WTC11 (cell line): ENCODE measurements around the gene EGFL8. TPM values are rescaled to one million over a fixed set of nuclear protein-coding genes. Genes with fewer than 3 reads are reported as not detected.

Source experiments
- ATAC-seq: fragments of 200-7000 bp; cut with Tn5 transposase; 2 replicates; pipeline ENCODE4 v1.10.0; 2021; ENCODE audit warnings: mild to moderate bottlenecking, moderate library complexity
- Bru-seq: library from RNA; stranded (reverse); fragments of 400-500 nt; gene quantifications from one replicate; lab custom pipeline; 2021; lab: Mats Ljungman, UMichigan
- CTCF ChIA-PET: fragments of 300-600 bp; sonication (Branson Sonifier 250); formaldehyde crosslinking; loops from one replicate; lab custom pipeline; 2021; ENCODE audit warnings: antibody characterized with exemption; lab: Charles Lee
- POLR2A ChIA-PET: fragments of 350-600 bp; sonication (Branson Sonifier 250); formaldehyde crosslinking; loops from one replicate; lab custom pipeline; 2021; ENCODE audit warnings: antibody characterized with exemption; lab: Charles Lee
- DNase-seq: peaks from one replicate; pipeline ENCODE4 v3.0.0; 2021; ENCODE audit warnings: low spot score
- H3K27ac Mint-ChIP-seq: 2 replicates; pipeline ENCODE4 v1.8.0; 2021; ENCODE audit warnings: mixed read lengths
- H3K27me3 Mint-ChIP-seq: 2 replicates; pipeline ENCODE4 v1.8.0; 2021; ENCODE audit warnings: low read depth, mild to moderate bottlenecking, moderate library complexity, mixed read lengths
- H3K36me3 Mint-ChIP-seq: 2 replicates; pipeline ENCODE4 v1.8.0; 2021; ENCODE audit warnings: mixed read lengths
- H3K4me1 Mint-ChIP-seq: 2 replicates; pipeline ENCODE4 v1.8.0; 2022; ENCODE audit warnings: mixed read lengths
- H3K4me3 Mint-ChIP-seq: 2 replicates; pipeline ENCODE4 v1.8.0; 2021; ENCODE audit warnings: mild to moderate bottlenecking, moderate library complexity, mixed read lengths
- H3K9me3 Mint-ChIP-seq: 2 replicates; pipeline ENCODE4 v1.8.0; 2021; ENCODE audit warnings: mixed read lengths
- AFF4 ChIP-seq: sonication (generic); formaldehyde crosslinking; IDR thresholded peaks from 2 replicates; pipeline ENCODE4 v1.8.1; 2023; ENCODE audit warnings: mild to moderate bottlenecking, missing genetic modification reagents, borderline replicate concordance
- AR ChIP-seq: fragments of 250-450 bp; sonication (Bioruptor Pico); IDR thresholded peaks from 2 replicates; pipeline ENCODE4 v1.9.0; 2021; ENCODE audit warnings: mild to moderate bottlenecking
- ATF2 ChIP-seq: sonication (generic); formaldehyde crosslinking; IDR thresholded peaks from 2 replicates; pipeline ENCODE4 v1.8.1; 2022; ENCODE audit warnings: low read depth, missing genetic modification reagents, borderline replicate concordance
- CREB1 ChIP-seq: sonication (generic); formaldehyde crosslinking; IDR thresholded peaks from 2 replicates; pipeline ENCODE4 v1.8.0; 2023; ENCODE audit warnings: mild to moderate bottlenecking, missing genetic modification reagents
- E2F5 ChIP-seq: sonication (generic); formaldehyde crosslinking; IDR thresholded peaks from 2 replicates; pipeline ENCODE4 v1.8.1; 2022; ENCODE audit warnings: mild to moderate bottlenecking, moderate library complexity, missing genetic modification reagents
- GTF2I ChIP-seq: fragments of 250-450 bp; sonication (Bioruptor Pico); conservative IDR thresholded peaks from 2 replicates; pipeline ENCODE4 v1.4.0; 2021; ENCODE audit warnings: mild to moderate bottlenecking
- JAZF1 ChIP-seq: fragments of 250-450 bp; sonication (Bioruptor Pico); IDR thresholded peaks from 2 replicates; pipeline ENCODE4 v1.9.0; 2021; ENCODE audit warnings: moderate library complexity, mild to moderate bottlenecking, inconsistent platforms
- MXD4 ChIP-seq: fragments of 250-450 bp; sonication (Bioruptor Pico); IDR thresholded peaks from 2 replicates; pipeline ENCODE4 v1.8.0; 2021; ENCODE audit warnings: mild to moderate bottlenecking, moderate library complexity, borderline replicate concordance
- NFYB ChIP-seq: sonication (generic); formaldehyde crosslinking; conservative IDR thresholded peaks from 2 replicates; pipeline ENCODE4 v1.8.0; 2022; ENCODE audit warnings: low read depth, missing genetic modification reagents
- NR1H2 ChIP-seq: sonication (generic); formaldehyde crosslinking; IDR thresholded peaks from 2 replicates; pipeline ENCODE4 v1.9.0; 2021; ENCODE audit warnings: mild to moderate bottlenecking, moderate library complexity, missing genetic modification reagents
- NR3C1 ChIP-seq: sonication (generic); formaldehyde crosslinking; conservative IDR thresholded peaks from 2 replicates; pipeline ENCODE4 v1.8.1; 2023; ENCODE audit warnings: low read depth, mild to moderate bottlenecking, missing genetic modification reagents
- PRRX2 ChIP-seq: fragments of 250-450 bp; sonication (Bioruptor Pico); IDR thresholded peaks from 2 replicates; pipeline ENCODE4 v1.8.0; 2021; ENCODE audit warnings: mild to moderate bottlenecking
- RORB ChIP-seq: fragments of 250-450 bp; sonication (Bioruptor Pico); IDR thresholded peaks from 2 replicates; pipeline ENCODE4 v1.9.0; 2021; ENCODE audit warnings: mild to moderate bottlenecking
- SMAD4 ChIP-seq: sonication (generic); formaldehyde crosslinking; IDR thresholded peaks from 2 replicates; pipeline ENCODE4 v1.8.0; 2022; ENCODE audit warnings: mild to moderate bottlenecking, missing genetic modification reagents
- USF2 ChIP-seq: sonication (generic); formaldehyde crosslinking; IDR thresholded peaks from 2 replicates; pipeline ENCODE4 v1.8.1; 2023; ENCODE audit warnings: mild to moderate bottlenecking, missing genetic modification reagents, moderate library complexity
- ZNF281 ChIP-seq: sonication (generic); formaldehyde crosslinking; IDR thresholded peaks from 2 replicates; pipeline ENCODE4 v1.8.0; 2023; ENCODE audit warnings: mild to moderate bottlenecking, missing genetic modification reagents
- ZNF423 ChIP-seq: fragments of 250-450 bp; sonication (Bioruptor Pico); IDR thresholded peaks from 2 replicates; pipeline ENCODE4 v2.1.2; 2022; ENCODE audit warnings: mild to moderate bottlenecking, moderate library complexity
- long read RNA-seq, 3 experiments: library from RNA in 1 of 3; library from capped mRNA in 1 of 3; library from polyadenylated mRNA in 1 of 3; unstranded in 2 of 3; stranded (forward) in 1 of 3; transcript quantifications; one replicate each; pipeline ENCODE4 v2.0.0, GENCODE V29; 2021
- total RNA-seq: library from RNA; stranded (reverse); gene quantifications from 3 replicates; pipeline ENCODE4 v1.2.3, GENCODE V29; 2021

Gene EGFL8
- total RNA-seq: 15.7 to 17.5 TPM (median 17.4 TPM) in 3 replicates
- Bru-seq, nascent RNA: percentile 71 among the genes with signal in this experiment
- long read RNA-seq, experiment 1: 0 reads
- long read RNA-seq, experiment 2, partial matches to known transcripts: 2 of 4 reads
- long read RNA-seq, experiment 2, other reads (novel, unspliced or antisense): 2 of 4 reads
- long read RNA-seq, experiment 3: 0 reads

GRCh38 chr6:32164295-32164694 lies at the start of gene EGFL8:
Gene EGFL8, plus strand, starts transcription at chr6:32164595. Its CDS starts 1,571 bp downstream, at chr6:32166166.
- POLR2A ChIA-PET: no interaction called here
- no peak within 1 kb of the TSS for H3K4me3 Mint-ChIP-seq
- ATAC-seq: no peak
- peak within 1 kb of the TSS; percentile 12; the same call in 1 of the 2 replicates for H3K27ac Mint-ChIP-seq
- CTCF ChIA-PET: interaction anchor here (0.6 to 5.1 kb wide), 8 partner anchors 10 to 1058 kb away, joined by 3 to 47 read pairs (median 5); partner anchors contain the start of genes ATF6B and FKBPL
- peaks cover 23% of the 10 kb centered on the region for H3K36me3 Mint-ChIP-seq
- no peak for TF ChIP-seq SMAD4 (CRISPR knock-in tag)
- TF ChIP-seq NFYB (CRISPR knock-in tag): no peak
- no peak for TF ChIP-seq JAZF1
- no peak for TF ChIP-seq USF2 (CRISPR knock-in tag)
- TF ChIP-seq RORB (CRISPR knock-in tag): no peak
- no peak for TF ChIP-seq CREB1
- TF ChIP-seq AFF4 (CRISPR knock-in tag): no peak
- TF ChIP-seq PRRX2 (CRISPR knock-in tag): no peak
- no peak for TF ChIP-seq GTF2I (CRISPR knock-in tag)
- TF ChIP-seq E2F5 (CRISPR knock-in tag): no peak
- TF ChIP-seq MXD4 (CRISPR knock-in tag): no peak
- no peak for TF ChIP-seq ZNF281 (CRISPR knock-in tag)
- TF ChIP-seq ATF2 (CRISPR knock-in tag): no peak
- TF ChIP-seq ZNF423 (CRISPR knock-in tag): no peak
- TF ChIP-seq NR3C1 (CRISPR knock-in tag): no peak
- TF ChIP-seq AR: no peak
- TF ChIP-seq NR1H2 (CRISPR knock-in tag): no peak
- peaks cover 11% of the 10 kb centered on the region for H3K4me1 Mint-ChIP-seq
- no peaks in the 10 kb centered on the region for H3K9me3 Mint-ChIP-seq
- no peaks in the 10 kb centered on the region for H3K27me3 Mint-ChIP-seq
- DNase-seq: no peak
